GM12875 (cell line): ENCODE data around the gene CEP152.

Experiments used
- H3K4me3 ChIP-seq: one replicate; pipeline ENCODE4 v1.5.1; 2011; ENCODE audit warnings: low read depth, low read length, control low read depth
- TF ChIP-seq, protein P1 (sequence below): IDR thresholded peaks from 2 replicates; pipeline ENCODE4 v1.5.1; 2011; ENCODE audit warnings: low read depth, mild to moderate bottlenecking, control low read depth, inconsistent platforms, low read length, moderate library complexity, borderline replicate concordance; ENCODE audit not compliant: insufficient read depth

CEP152 gene

DNA sequence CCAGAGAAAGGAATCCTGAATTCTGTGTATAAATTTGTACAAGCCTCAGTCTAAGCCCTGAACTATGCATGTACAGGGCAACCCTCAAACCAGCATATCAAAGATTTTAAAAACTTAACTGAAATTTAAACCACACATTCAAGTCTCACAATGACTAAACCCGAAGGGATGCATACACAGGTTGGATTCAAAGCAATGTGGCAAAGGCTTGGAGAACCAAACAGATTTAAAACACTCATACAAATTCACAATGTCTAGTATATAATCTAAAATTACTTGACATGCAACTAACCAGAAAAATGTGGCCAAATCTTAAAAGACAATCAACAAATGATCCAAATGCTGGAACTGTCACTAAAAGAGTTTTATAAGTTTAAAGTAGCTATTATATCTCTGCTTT lies 36.4 kb downstream of the CEP152 start:
- TF ChIP-seq, protein P1, sequence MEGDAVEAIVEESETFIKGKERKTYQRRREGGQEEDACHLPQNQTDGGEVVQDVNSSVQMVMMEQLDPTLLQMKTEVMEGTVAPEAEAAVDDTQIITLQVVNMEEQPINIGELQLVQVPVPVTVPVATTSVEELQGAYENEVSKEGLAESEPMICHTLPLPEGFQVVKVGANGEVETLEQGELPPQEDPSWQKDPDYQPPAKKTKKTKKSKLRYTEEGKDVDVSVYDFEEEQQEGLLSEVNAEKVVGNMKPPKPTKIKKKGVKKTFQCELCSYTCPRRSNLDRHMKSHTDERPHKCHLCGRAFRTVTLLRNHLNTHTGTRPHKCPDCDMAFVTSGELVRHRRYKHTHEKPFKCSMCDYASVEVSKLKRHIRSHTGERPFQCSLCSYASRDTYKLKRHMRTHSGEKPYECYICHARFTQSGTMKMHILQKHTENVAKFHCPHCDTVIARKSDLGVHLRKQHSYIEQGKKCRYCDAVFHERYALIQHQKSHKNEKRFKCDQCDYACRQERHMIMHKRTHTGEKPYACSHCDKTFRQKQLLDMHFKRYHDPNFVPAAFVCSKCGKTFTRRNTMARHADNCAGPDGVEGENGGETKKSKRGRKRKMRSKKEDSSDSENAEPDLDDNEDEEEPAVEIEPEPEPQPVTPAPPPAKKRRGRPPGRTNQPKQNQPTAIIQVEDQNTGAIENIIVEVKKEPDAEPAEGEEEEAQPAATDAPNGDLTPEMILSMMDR = no peak
- no peak overlapping the region for H3K4me3 ChIP-seq

DNA sequence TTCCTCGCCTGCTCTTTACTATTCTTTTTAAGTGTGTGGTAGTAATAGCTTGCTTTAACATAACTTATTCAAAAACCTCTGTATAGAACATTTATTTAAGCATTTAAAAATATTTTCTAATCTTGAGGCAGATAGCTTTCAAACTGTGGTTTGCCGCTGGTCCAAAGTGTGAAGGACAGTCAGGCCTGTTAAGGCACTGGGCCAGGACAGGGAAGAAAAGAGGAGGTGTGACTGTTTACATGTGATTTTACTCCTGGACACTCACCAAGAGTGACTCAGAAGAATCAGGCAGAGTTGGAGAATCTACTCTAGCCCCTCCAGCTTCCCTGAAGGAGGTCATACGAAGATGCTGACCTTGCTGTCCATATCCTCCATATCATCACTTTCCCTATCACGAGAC lies 44.7 kb downstream of the CEP152 start:
- no peak overlapping the region for H3K4me3 ChIP-seq
- TF ChIP-seq, protein P1 = no peak

DNA sequence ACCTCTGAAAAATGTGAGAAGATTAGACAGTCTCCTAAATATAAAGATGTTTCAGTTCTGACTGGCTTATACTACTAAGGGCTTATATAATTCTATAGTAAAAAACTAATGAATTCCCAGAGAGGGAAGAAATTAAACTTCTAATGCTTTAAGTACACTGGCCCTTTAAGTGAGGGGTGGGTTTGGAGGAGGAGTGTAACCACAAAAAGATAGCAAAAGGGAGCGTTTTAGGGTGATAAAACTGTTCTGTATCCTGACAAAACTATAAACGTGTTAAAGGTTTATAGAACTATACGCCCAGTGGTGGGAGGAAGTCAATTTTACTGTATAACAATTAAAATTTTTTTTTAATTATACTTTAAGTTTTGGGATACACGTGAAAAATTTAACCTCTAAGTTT lies 45.8 kb downstream of the CEP152 start:
- TF ChIP-seq, protein P1 = no peak

DNA sequence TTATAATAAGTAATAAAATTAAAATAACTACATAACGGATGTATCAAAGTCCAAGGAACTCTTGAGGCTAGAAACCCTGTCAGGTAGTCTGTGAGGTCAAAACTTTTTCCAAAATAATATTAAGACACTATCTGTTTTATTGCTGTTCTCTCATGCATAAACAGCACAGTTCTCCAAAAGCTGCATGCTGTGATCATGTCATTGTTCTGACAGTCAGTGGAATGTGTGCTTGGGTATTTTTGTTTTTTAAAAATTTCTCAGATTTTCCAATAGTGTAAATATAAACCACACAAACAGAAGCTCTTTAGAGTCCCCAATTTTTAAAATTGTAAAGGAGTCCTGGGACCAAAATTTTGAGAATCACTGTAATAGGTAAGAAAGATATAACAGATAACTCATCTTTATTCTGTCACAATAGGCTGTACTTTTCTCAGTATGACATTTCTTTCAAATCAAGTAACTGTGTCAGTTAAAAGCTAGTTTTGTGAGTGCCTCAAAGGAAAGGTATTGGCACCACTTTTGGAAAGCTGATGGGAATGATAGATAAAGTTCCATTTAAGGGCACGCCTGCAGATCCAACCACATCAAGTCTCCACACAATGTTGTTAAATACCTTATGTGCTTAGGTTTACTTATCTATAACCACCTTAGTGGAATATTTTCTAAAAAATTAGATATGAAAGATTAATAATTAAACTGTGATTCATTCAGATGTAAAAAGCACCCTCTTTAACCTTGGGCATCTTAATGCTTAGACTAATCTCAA lies 49.3 kb downstream of the CEP152 start:
- TF ChIP-seq, protein P1 = no peak
- H3K4me3 ChIP-seq = no peak overlapping the region

More for the DNA sequence above, 45.8 kb downstream of the CEP152 start:
- no peak overlapping the region for H3K4me3 ChIP-seq

DNA sequence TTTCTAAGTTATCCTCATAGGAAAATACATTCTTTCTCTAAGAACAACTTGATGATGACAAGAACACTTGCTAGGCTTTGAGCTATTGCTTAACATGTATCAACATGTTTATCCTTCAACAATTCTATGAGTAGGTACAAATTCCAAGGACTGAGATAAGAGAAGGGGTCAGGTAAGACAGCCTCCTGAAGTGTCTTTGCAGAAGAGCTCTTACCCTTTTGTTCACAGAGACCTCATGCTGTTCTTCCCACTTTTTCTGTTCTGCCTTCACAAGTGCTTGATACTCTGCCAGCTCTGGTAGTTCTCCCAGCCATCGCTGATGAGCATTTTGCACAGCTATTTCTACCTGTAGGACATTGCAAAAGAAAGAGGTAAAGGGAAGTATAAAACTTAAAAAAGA lies 50.9 kb downstream of the CEP152 start:
- TF ChIP-seq, protein P1 = no peak
- H3K4me3 ChIP-seq = no peak overlapping the region

DNA sequence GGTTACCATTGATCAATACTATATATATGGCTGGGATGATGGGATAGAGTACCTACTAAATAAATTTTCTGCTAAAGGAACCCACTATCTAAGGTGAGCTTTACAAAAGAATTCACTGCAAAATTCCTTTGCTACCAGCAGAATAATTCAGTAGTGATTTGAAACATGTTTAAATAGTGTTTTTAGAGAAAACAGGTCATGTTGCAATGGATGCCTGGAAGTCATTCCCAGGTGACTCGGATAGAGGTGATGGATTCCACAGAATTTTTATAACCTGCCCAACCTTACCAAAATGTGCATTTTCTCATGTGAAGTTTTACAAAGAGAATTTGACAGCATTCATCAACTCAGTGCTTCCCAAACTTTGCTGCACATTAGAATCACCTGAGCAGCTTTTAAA lies 53.2 kb downstream of the CEP152 start:
- TF ChIP-seq, protein P1 = no peak
- H3K4me3 ChIP-seq = no peak overlapping the region

DNA sequence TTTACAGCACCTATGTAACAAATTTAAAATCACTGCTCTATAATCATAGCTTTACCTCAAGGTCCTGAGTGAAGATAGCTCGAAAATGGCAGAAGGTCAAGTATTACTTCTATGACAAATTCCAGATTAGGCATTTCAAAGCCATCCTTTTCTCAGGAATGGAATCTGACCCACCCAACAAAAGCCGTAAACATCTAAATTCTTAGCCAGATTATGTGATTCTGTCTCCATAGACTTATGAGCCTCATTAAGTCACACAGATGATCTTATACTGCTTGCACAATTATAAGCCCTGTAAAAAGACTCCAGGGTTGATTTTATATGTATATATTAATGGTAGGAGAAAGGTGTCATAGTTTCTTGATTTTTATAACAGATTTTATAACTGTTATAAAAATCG lies 56.9 kb downstream of the CEP152 start:
- no peak overlapping the region for H3K4me3 ChIP-seq
- TF ChIP-seq, protein P1 = no peak
